GM23338 (cell line): ENCODE measurements around the gene PCNX1. TPM values are rescaled to one million over a fixed set of nuclear protein-coding genes. Genes with fewer than 3 reads are reported as not detected.
A peak's percentile ranks its signal among the peaks of the same experiment; 100 is the strongest.
"Not testable (repeated sequence)": the region's sequence is repeated elsewhere in the genome, so short reads cannot be mapped to it uniquely, and the experiment has no call there.

ENCODE experiments used
- ATAC-seq: fragments of 200-7000 bp; cut with Tn5 transposase; 3 replicates; pipeline ENCODE4 v1.9.1; 2020
- DNase-seq: peaks from one replicate; pipeline ENCODE4 v3.0.0-alpha.2; 2015; ENCODE audit warnings: low spot score
- H2AFZ ChIP-seq: fragments of 200-600 bp; sonication (generic); 2 replicates; pipeline ENCODE4 v1.8.0; 2016; ENCODE audit warnings: antibody characterized with exemption, mild to moderate bottlenecking, moderate library complexity
- H3F3A ChIP-seq: fragments of 200-600 bp; sonication (generic); replicated peaks from 2 replicates; pipeline ENCODE4 v1.8.0; 2017; ENCODE audit warnings: antibody characterized with exemption, mixed run types, low read depth
- H3K27ac ChIP-seq: fragments of 200-600 bp; sonication (generic); 2 replicates; pipeline ENCODE4 v1.6.1; 2016; ENCODE audit warnings: low read depth
- H3K27me3 ChIP-seq: fragments of 200-600 bp; sonication (generic); 2 replicates; pipeline ENCODE4 v1.8.0; 2016; ENCODE audit warnings: mild to moderate bottlenecking, mixed run types, moderate library complexity; ENCODE audit not compliant: insufficient read depth
- H3K36me3 ChIP-seq: fragments of 200-600 bp; sonication (generic); 2 replicates; pipeline ENCODE4 v1.8.0; 2016; ENCODE audit warnings: mild to moderate bottlenecking; ENCODE audit not compliant: insufficient read depth
- H3K4me1 ChIP-seq: fragments of 200-600 bp; sonication (generic); 2 replicates; pipeline ENCODE4 v1.8.0; 2016; ENCODE audit warnings: mild to moderate bottlenecking, moderate library complexity; ENCODE audit not compliant: insufficient read depth
- H3K4me2 ChIP-seq: fragments of 200-600 bp; sonication (generic); 2 replicates; pipeline ENCODE4 v1.7.1; 2017; ENCODE audit warnings: mixed run types
- H3K4me3 ChIP-seq: fragments of 200-600 bp; sonication (generic); 2 replicates; pipeline ENCODE4 v1.6.1; 2016; ENCODE audit warnings: mixed run types
- H3K79me2 ChIP-seq: fragments of 200-600 bp; sonication (generic); replicated peaks from 2 replicates; pipeline ENCODE4 v1.8.0; 2017; ENCODE audit warnings: mild to moderate bottlenecking; ENCODE audit not compliant: insufficient read depth
- H3K9me2 ChIP-seq: fragments of 200-600 bp; sonication (generic); 2 replicates; pipeline ENCODE4 v1.8.0; 2017; ENCODE audit not compliant: insufficient read depth
- H4K20me1 ChIP-seq: fragments of 200-600 bp; sonication (generic); replicated peaks from 2 replicates; pipeline ENCODE4 v1.8.0; 2017; ENCODE audit warnings: mild to moderate bottlenecking; ENCODE audit not compliant: insufficient read depth
- H3K27ac Mint-ChIP-seq: 2 replicates; pipeline ENCODE4 v1.8.0; 2020; ENCODE audit warnings: inconsistent platforms, mild to moderate bottlenecking, moderate library complexity, mixed read lengths
- H3K27me3 Mint-ChIP-seq: 3 replicates; pipeline ENCODE4 v1.8.0; 2022; ENCODE audit warnings: low read depth, mild to moderate bottlenecking, moderate library complexity, mixed read lengths, inconsistent platforms; ENCODE audit not compliant: insufficient read depth, poor library complexity
- H3K36me3 Mint-ChIP-seq: 3 replicates; pipeline ENCODE4 v1.8.0; 2021; ENCODE audit warnings: low read depth, mild to moderate bottlenecking, inconsistent platforms, moderate library complexity, mixed read lengths
- H3K4me1 Mint-ChIP-seq: 3 replicates; pipeline ENCODE4 v1.8.0; 2020; ENCODE audit warnings: mild to moderate bottlenecking, inconsistent platforms, mixed read lengths
- H3K4me3 Mint-ChIP-seq: 3 replicates; pipeline ENCODE4 v1.8.0; 2021; ENCODE audit warnings: moderate library complexity, mild to moderate bottlenecking, inconsistent platforms, mixed read lengths
- H3K9me3 Mint-ChIP-seq: 3 replicates; pipeline ENCODE4 v1.8.0; 2020; ENCODE audit warnings: moderate library complexity, mild to moderate bottlenecking, inconsistent platforms, mixed read lengths
- CREB1 ChIP-seq: fragments of 250-450 bp; sonication (Bioruptor Pico); IDR thresholded peaks from 2 replicates; pipeline ENCODE4 v1.5.0; 2020; ENCODE audit warnings: low read depth, mild to moderate bottlenecking, moderate library complexity
- CTCF ChIP-seq, 2 experiments: fragments of 200-600 bp in 1 of 2; sonication (generic) in 1 of 2; conservative IDR thresholded peaks; 2 replicates each; pipeline versions ENCODE4 v1.5.1 to v1.6.1; 2016 to 2017; ENCODE audit warnings: antibody characterized with exemption in 2 of 2, low read depth in 2 of 2, mild to moderate bottlenecking in 2 of 2, moderate library complexity in 1 of 2
- EZH2 ChIP-seq: fragments of 200-600 bp; sonication (generic); IDR thresholded peaks from one replicate; pipeline ENCODE4 v1.8.0; 2017; ENCODE audit warnings: antibody characterized with exemption, mild to moderate bottlenecking, low read depth; ENCODE audit not compliant: unreplicated experiment
- NANOG ChIP-seq: IDR thresholded peaks from 2 replicates; pipeline ENCODE4 v1.6.1; 2016; ENCODE audit warnings: antibody characterized with exemption, borderline replicate concordance
- POLR2AphosphoS5 ChIP-seq: IDR thresholded peaks from 2 replicates; pipeline ENCODE4 v1.6.1; 2016; ENCODE audit warnings: antibody characterized with exemption, low read depth
- ZNF331 ChIP-seq: fragments of 250-450 bp; sonication (Bioruptor Pico); IDR thresholded peaks from 2 replicates; pipeline ENCODE4 v1.5.0; 2020; ENCODE audit warnings: low read depth, mild to moderate bottlenecking, moderate library complexity
- ZNF462 ChIP-seq: fragments of 250-450 bp; sonication (Bioruptor Pico); IDR thresholded peaks from 2 replicates; pipeline ENCODE4 v1.5.0; 2020; ENCODE audit warnings: mild to moderate bottlenecking, moderate library complexity
- polyA plus RNA-seq: library from polyadenylated mRNA; unstranded; fragments of >200 nt; fragmentation: Nextera tagmentation; extraction: Ambion mirVana; gene quantifications from 2 replicates; pipeline ENCODE4 v1.2.1, GENCODE V29; 2016
- total RNA-seq: library from RNA; depleted of rRNA; stranded (reverse); fragments of >200 nt; shearing (Covaris generic); gene quantifications from 2 replicates; pipeline ENCODE4 v1.2.3, GENCODE V29; 2014

The PCNX1 gene
- total and polyA plus RNA-seq, 2 experiments from 2014 or later: 19.4 to 53.1 TPM

- TF ChIP-seq ZNF462 (CRISPR knock-in tag): no peak
- no peak for TF ChIP-seq NANOG
- no peak for TF ChIP-seq ZNF331 (CRISPR knock-in tag)
- TF ChIP-seq CREB1 (CRISPR knock-in tag): no peak
Measured at GRCh38 chr14:70857496-70857890, 49.8 kb upstream of the PCNX1 start (continued).

GRCh38 chr14:70858641-70859040 is 48.6 kb upstream of the PCNX1 start:
- Histone ChIP-seq H2AFZ (no peak overlapping the region), H3K9me2 (peaks cover 14% of the 10 kb centered on the region), H3K27me3 (no peaks in the 10 kb centered on the region), H3K79me2 (no peaks in the 10 kb centered on the region), H3F3A (no peaks in the 10 kb centered on the region), H3K36me3 (no peaks in the 10 kb centered on the region; the same call in 1 of the 2 replicates), H3K27ac (no peak overlapping the region), H4K20me1 (no peaks in the 10 kb centered on the region), H3K4me2 (no peak overlapping the region), H3K4me3 (no peak overlapping the region), H3K4me1 (peaks cover 4% of the 10 kb centered on the region; the same call in 1 of the 2 replicates)
- Mint-ChIP-seq H3K27ac (no peak overlapping the region), H3K27me3 (no peaks in the 10 kb centered on the region), H3K4me1 (peaks cover 5% of the 10 kb centered on the region; the same call in 1 of the 3 replicates), H3K9me3 (peaks cover 4% of the 10 kb centered on the region; the same call in 1 of the 3 replicates), H3K36me3 (0 out of 3 replicates have a peak, but pooled peaks cover 4% of the 10 kb centered on the region), H3K4me3 (no peak overlapping the region)
- DNase-seq: peak; percentile 30
- no peak for TF ChIP-seq POLR2AphosphoS5
- peak; percentile 40 to 45 for TF ChIP-seq CTCF (conservative IDR thresholded peaks at IDR 0.05; ENCODE audit: low read depth in 2 of 2)
- TF ChIP-seq EZH2: no peak
- ATAC-seq: peak; percentile 54

GRCh38 chr14:70866992-70867391 is 40.3 kb upstream of the PCNX1 start:
- H3K36me3 Mint-ChIP-seq: peaks cover 41% of the 10 kb centered on the region
- not testable (repeated sequence) for H3K27me3 Mint-ChIP-seq, H3K4me2 ChIP-seq, H3K4me3 Mint-ChIP-seq, H3K27ac ChIP-seq, DNase-seq, H2AFZ ChIP-seq, H4K20me1 ChIP-seq, H3K27me3 ChIP-seq, H3K4me1 ChIP-seq, H3K4me1 Mint-ChIP-seq, H3K9me2 ChIP-seq, H3F3A ChIP-seq, H3K4me3 ChIP-seq, H3K27ac Mint-ChIP-seq, ATAC-seq, H3K79me2 ChIP-seq
- H3K36me3 ChIP-seq: peaks cover 18% of the 10 kb centered on the region
- H3K9me3 Mint-ChIP-seq: peaks cover 62% of the 10 kb centered on the region
